ENCODE results near the gene KANSL1L. TPM values are rescaled to one million over a fixed set of nuclear protein-coding genes. Genes with fewer than 3 reads are reported as not detected.
A peak's percentile ranks its signal among the peaks of the same experiment; 100 is the strongest.

The KANSL1L gene
- total RNA-seq, 1 donor from 2014 or later: 49.1 TPM

DNA sequence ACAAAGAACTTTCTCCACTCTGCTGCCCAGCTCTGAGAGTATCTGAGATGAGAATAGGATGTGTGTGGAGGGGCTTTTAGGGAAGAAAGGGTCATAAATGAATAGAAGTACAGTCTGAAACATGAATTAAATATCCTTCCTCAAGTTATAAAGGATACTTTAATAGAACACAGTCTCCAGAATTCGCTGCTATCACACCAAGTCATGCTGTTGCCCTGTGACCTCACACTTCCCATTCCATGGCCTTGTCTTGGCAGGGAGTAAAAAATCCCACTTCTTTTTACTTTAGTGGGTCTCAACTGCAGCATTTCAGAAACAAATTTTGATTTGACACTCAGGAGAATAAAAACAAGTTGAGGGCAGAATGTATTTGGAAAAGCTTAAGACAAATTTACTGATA, 172.6 kb downstream of the KANSL1L start:
- DNase-seq: no peak

DNA sequence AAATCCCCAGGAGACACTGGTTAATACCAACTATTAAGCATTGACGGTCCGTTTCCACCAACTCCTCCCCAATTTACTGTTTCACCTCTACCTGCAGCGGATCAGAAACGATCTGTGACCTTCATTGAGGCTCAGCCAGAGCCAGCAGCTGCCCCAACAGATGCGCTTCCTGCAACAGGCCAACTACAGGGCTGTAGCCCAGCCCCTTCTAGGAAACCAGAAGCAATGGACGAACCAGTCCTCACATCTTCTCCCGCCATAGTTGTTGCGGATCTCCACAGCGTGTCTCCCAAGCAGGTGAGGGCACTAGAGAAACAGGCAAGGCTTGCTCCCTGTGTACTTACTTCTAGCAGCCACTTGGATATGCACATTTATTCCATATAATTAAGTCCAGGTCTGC, 177.2 kb downstream of the KANSL1L start:
- no peak for DNase-seq

DNA sequence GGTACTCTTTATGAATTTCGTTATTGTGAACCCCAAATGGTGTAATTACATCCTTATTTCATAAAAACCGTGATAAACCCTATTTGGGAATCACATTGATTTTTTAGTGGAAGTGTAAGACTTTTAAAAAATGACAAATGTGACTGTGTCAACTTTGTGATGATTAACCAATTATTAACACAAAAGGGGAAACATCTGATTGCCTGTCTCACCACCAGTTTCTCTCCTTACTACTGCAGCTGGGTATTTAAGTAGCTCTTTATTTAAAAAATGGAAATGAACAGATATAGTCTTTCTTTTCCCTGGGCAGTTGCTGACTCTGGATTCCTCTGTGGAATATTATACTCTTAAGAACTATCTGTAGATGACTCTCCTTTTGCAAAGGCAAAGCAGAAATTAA, 180.4 kb downstream of the KANSL1L start:
- no peak for DNase-seq

DNA sequence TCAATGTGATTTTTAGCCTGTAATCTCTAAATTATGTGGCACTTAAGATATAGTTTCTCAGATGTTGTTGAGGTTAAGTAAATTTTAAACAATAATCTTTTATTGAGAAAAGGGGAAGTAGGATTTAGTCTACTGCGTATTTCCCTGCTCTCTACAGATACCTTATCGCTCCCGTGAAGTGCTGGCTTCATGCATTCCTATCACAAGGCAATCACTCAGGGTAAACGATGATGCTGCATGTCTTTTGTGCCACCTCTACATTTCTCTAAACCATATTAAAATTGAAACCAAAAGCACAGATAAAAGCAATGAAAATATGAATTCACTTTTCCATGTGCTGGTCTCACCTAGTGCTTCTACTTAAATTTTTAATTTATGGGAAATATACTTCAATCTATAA, 183.2 kb downstream of the KANSL1L start:
- no peak for DNase-seq

DNA sequence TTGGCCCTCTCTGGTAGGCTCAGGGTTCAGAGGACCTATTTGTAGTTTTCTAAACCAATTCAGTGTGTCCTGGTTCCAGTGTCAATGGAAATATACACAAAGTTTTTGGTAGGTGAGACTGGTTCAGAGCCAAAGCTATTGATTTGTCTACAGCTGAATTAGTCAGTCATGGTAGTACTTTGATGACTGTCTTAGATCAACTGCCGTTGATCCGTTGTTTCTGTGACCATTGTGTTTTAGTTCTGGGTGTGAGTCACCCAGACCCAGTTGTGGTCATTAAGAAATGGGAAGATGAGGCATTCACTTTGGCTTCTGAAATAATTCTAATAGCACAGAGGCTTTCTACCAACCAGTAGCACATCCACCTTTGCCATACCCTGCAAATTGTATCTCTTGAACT, 184.8 kb downstream of the KANSL1L start:
- no peak for DNase-seq

DNA sequence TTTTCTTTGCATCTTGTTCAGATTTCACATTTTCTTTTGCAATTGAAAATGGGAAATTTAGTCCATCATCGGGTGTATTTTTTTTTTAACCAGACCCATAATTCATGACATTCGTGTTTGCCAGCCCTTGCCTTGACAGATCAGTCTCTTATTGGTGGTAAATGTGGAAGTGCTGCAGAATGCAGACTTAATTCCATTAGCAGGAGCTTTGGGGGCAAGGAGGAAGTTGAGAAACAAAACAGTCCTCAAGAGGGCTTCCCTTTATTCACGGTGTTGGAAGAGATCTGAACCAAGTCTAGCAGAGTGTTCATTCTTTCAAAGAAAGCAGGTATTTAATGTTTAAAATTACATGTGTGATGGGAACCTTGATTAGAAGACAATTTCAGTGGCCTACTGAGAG, 185.3 kb downstream of the KANSL1L start:
- no peak for DNase-seq

DNA sequence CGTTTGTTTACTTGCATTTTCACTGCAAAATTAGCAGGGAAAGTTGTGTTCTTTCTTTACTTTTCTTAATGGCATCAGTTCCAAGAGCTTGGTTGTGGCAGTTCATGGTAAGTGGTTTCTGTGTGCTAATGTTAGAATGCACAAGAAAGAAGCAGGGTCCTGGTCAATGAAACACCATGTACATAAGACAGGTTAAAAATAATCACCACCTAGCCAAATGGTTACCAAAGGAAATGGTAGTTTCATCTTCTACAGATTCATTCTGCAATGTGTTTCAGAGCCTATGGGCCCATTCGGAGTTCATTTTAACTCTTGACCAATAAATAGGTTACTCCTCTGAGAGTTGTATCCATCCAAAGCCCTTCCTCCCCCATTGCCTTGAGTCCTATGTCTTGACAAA, 186.9 kb downstream of the KANSL1L start:
- DNase-seq: no peak

DNA sequence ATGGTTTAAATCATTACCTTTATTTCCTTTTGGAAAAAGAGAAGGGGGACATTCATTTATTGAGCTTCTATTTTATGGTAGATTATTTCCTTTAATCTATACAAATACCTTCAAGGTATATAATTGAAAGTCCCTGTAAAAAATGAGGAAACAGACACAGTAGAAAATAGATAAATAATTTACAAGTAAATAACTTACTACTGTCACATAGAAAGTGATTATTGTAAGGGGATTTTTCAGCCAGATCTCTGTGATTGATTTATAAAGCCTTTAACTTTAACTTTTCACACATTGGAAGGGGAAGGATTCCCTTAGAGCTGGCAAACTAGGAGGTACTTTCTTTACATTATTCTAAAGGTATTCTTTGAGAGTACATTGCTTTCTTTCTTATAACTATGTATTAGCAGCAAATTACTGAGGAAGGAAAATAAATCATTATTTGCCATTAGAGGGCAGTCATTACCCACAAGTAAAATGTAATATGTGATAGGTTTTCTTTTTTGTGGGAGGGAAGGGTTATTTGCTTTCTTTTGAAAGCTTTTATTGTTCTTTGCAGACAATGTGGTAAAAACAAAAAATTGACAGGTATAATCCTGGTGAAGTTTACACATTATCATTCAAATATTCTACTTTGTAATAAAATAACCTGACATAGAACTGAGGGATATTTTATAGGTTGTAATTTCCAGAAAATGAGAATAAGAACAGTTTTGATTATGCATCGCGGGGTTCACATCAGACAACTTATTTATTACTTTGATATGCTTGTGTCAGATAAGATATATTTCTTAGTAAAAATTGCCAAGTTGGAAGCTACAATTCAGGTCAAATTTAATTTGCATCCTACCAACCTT, 193.6 kb downstream of the KANSL1L start:
- peak; percentile 17 for DNase-seq

DNA sequence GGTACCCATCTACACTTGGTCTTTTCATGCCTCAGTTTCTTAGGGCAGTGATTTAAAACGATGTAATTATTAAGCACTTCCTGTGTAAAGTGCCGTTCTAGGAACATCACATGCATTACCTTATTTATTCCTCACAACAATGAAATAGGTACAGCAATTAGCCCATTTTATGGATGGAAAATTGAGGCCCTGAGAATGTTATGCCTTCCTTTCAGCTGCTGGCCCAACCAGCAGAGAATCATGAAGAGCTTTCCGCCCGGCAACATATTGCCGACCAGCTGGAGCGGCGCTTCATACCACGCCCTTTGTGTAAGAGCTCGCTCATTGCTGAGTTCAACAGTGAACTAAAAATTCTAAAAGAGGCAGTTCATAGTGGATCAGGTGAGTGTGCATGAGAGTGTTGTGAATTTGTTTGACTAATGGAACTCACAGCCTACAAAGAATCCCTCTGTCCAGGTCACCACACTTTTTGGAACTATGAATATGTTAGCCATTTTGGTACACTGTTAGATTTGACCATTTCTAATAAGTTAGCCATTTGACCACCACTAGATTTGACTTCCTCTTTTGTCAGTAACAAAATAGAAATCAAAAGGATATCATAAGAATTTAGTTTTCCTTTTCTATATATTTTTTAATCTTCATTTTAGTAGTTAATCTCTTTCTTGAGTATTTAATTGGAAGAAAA, 194.4 kb downstream of the KANSL1L start:
- DNase-seq: no peak

DNA sequence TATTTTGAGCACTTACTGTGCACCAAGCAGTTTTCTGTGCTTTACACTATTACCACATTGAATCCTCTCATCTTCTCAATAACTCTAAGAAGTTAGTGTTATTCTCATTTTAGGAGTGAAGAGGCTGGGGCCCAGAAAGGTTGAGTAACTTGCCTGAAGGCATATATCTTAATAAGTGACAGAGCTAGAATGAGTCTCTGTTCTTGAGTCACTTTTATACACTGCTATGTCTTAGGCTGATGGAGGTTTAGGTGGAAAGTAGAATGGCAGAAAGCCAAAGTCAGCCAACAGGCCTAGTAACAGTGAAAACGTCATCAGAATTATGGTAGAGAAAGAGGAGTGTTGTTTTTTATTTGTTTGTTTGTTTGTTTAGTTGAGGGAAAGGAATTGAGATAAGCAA, 196.6 kb downstream of the KANSL1L start:
- DNase-seq: no peak

DNA sequence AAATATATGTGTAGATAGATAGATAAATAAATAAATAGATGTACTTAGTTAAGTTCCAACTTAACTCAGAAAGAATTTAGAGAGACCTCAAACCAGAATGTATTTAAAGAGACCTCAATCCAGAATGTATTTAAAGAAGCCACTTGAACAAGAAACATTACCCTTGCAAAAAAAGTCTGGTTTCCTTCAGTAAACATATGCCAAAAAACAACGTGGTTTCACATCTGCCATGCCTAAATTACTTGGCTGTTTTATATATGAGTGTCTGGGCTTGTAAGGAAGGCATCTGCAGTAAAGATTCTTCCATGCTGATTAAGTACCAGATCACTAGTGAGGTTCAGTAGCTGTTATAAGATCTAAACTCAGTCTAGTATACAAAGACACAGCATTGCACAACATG, 197.9 kb downstream of the KANSL1L start:
- DNase-seq: no peak

Other genes starting within 250 kb of the KANSL1L start
- 49.7 TPM for gene RPE, start 168.8 kb downstream of the KANSL1L start, total RNA-seq
- gene ACADL, start 54.0 kb upstream of the KANSL1L start, total RNA-seq: 3.6 TPM
- gene MYL1, start 143.8 kb upstream of the KANSL1L start, total RNA-seq: 926 TPM

Measured in skin of body (tissue), 2 donors.